ENCODE measurements around the gene DDTL. TPM values are rescaled to one million over a fixed set of nuclear protein-coding genes. Genes with fewer than 3 reads are reported as not detected.

The DDTL gene
- total RNA-seq, 2 experiments from 2014 or later, result 0.72 to 0.76 TPM

DNA sequence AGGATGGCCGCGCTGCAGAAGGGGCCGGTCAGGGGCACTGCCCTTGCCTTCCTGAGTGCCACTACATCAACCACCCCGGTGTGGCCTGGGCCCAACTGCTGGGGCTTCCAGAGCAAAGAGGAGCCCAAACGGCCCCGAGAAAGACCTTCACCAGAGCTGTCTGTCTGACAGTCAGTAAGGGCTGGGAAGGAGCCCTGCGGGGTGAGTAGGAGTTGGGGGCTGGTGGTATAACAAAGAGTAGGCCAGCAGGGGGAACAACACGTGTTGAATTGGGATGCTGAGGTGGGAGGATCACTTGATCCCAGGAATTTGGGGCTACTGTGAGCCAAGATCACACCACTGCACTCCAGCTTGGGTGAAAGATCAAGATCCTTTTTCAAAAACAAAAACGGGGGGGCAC, 34.6 kb downstream of the DDTL start:
- Mint-ChIP-seq H3K36me3 (ENCODE audit: low read depth) (no peaks in the 10 kb centered on the region), H3K4me1 (ENCODE audit: low read depth) (no peaks in the 10 kb centered on the region), H3K9me3 (no peaks in the 10 kb centered on the region), H3K27me3 (ENCODE audit: low read depth) (no peaks in the 10 kb centered on the region), H3K27ac (no peak overlapping the region), H3K4me3 (no peak overlapping the region)
- intact Hi-C loops (cut with micrococcal nuclease), result loop anchor here (10.0 kb wide), 1 partner anchor 173 kb away; no protein-coding TSS in a partner anchor
- no peak for DNase-seq
- CTCF ChIA-PET, result interaction anchor here (0.6 kb wide), 1 partner anchor 756 kb away, joined by 6 read pairs; no protein-coding TSS in a partner anchor

DNA sequence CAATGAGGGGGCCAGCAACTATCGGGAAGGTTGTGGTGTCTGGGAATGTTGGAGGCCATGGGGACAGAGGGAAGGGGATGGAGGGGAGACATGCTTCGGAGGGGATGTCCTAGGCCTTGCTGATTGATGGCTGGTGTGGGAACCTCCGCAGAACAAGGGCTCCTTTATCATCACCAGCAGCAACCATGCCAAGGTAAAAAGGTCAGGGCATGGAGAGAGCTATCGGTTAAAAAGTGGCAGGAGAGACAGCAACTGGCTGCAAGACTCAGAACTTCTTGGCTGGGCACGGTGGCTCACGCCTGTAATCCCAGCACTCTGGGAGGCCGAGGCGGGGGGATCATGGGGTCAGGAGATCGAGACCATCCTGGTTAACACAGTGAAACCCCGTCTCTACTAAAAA, 35.6 kb downstream of the DDTL start:
- DNase-seq, result no peak

DNA sequence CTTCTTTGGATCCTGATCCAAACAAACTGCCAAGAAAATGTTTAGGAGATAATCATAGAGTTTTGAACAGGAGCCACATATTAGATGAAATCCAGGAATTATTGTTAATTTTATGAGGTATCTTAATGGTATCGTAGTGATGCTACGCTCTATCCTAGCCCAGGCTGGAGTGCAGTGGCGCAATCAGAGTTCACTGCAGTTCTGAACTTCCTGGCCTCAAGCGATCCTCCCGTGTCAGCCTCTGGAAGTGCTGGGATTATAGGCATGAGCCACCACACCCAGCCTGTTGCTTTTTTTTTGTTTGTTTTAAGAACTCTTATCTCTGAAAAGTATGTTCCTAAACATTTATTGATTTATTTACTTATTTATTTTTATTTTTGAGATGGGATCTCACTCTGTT, 36.2 kb downstream of the DDTL start:
- no peak for DNase-seq
- Mint-ChIP-seq H3K4me1 (ENCODE audit: low read depth) (no peaks in the 10 kb centered on the region), H3K36me3 (ENCODE audit: low read depth) (no peaks in the 10 kb centered on the region), H3K9me3 (no peaks in the 10 kb centered on the region), H3K27ac (no peak overlapping the region), H3K27me3 (ENCODE audit: low read depth) (no peaks in the 10 kb centered on the region), H3K4me3 (no peak overlapping the region)
- intact Hi-C loops (cut with micrococcal nuclease), result loop anchor here (10.0 kb wide), 1 partner anchor 172 kb away; no protein-coding TSS in a partner anchor
- CTCF ChIA-PET, result no interaction called here

More for the DNA sequence above, 35.6 kb downstream of the DDTL start:
- CTCF ChIA-PET, result no interaction called here
- H3K27ac Mint-ChIP-seq, result no peak overlapping the region
- no peaks in the 10 kb centered on the region for H3K4me1 Mint-ChIP-seq (ENCODE audit: low read depth)
- intact Hi-C loops (cut with micrococcal nuclease), result loop anchor here (10.0 kb wide), 1 partner anchor 173 kb away; no protein-coding TSS in a partner anchor
- H3K9me3 Mint-ChIP-seq, result no peaks in the 10 kb centered on the region
- H3K36me3 Mint-ChIP-seq (ENCODE audit: low read depth), result no peaks in the 10 kb centered on the region
- H3K27me3 Mint-ChIP-seq (ENCODE audit: low read depth), result no peaks in the 10 kb centered on the region
- no peak overlapping the region for H3K4me3 Mint-ChIP-seq

DNA sequence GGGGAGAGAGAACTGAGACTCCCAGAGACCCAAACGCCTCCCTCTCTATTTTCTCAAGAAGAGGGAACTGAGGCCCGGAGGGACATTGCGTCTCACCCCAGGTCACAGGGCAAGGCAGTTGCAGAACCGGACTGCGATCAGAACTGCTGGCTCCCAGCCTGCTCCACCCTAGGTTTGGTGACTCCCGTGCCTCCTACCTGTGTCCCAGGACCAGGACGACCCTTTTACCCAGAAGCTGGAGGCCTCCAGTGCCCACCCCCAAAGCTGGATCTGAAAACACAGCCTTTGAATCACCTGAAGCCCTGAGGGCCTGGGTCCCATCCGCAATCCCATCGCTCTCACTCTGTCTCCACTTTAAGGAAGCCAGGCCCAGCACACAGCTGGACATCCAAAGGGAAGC, 37.2 kb downstream of the DDTL start:
- no peak overlapping the region for H3K4me3 Mint-ChIP-seq
- intact Hi-C loops (cut with micrococcal nuclease), result loop anchor here (10.0 kb wide), 1 partner anchor 171 kb away; no protein-coding TSS in a partner anchor
- H3K36me3 Mint-ChIP-seq (ENCODE audit: low read depth), result no peaks in the 10 kb centered on the region
- H3K27ac Mint-ChIP-seq, result no peak overlapping the region
- no peak for DNase-seq
- H3K4me1 Mint-ChIP-seq (ENCODE audit: low read depth), result no peaks in the 10 kb centered on the region
- H3K27me3 Mint-ChIP-seq (ENCODE audit: low read depth), result no peaks in the 10 kb centered on the region
- no peaks in the 10 kb centered on the region for H3K9me3 Mint-ChIP-seq
- CTCF ChIA-PET, result no interaction called here

DNA sequence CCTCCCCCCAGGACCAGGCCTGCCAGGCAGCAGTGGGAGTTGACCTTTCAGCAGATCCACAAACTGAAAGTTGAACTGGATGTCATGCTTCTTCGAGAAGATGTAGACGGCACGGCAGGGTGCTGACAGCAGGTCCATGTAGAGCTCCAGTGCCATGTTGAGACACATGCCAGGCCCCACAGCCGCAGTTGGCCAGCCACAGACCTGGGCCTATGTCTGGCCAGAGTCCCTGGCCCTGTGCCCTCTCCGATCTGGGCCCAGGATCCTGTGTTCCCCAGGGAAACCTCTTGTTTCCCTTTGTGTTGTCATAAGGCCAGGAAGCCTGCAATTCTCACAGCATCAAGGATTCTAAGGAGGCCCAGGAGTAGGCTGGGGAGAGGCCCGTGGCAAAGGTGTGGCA, 38.5 kb downstream of the DDTL start, which contains the start of gene GSTT4:
Gene GSTT4 (minus strand): TSS at position 253 of the 400 bp plus-strand sequence. CDS start 97 bp downstream, at position 156.
- intact Hi-C loops (cut with micrococcal nuclease), result loop anchor here (10.0 kb wide), 1 partner anchor 170 kb away; no protein-coding TSS in a partner anchor
- H3K36me3 Mint-ChIP-seq (ENCODE audit: low read depth), result no peaks in the 10 kb centered on the region
- CTCF ChIA-PET, result no interaction called here
- no peak within 1 kb of the TSS for H3K4me3 Mint-ChIP-seq
- DNase-seq, result no peak
- H3K27ac Mint-ChIP-seq, result no peak within 1 kb of the TSS
- H3K9me3 Mint-ChIP-seq, result no peaks in the 10 kb centered on the region
- H3K4me1 Mint-ChIP-seq (ENCODE audit: low read depth), result peaks cover under 1% of the 10 kb centered on the region
- no peaks in the 10 kb centered on the region for H3K27me3 Mint-ChIP-seq (ENCODE audit: low read depth)

DNA sequence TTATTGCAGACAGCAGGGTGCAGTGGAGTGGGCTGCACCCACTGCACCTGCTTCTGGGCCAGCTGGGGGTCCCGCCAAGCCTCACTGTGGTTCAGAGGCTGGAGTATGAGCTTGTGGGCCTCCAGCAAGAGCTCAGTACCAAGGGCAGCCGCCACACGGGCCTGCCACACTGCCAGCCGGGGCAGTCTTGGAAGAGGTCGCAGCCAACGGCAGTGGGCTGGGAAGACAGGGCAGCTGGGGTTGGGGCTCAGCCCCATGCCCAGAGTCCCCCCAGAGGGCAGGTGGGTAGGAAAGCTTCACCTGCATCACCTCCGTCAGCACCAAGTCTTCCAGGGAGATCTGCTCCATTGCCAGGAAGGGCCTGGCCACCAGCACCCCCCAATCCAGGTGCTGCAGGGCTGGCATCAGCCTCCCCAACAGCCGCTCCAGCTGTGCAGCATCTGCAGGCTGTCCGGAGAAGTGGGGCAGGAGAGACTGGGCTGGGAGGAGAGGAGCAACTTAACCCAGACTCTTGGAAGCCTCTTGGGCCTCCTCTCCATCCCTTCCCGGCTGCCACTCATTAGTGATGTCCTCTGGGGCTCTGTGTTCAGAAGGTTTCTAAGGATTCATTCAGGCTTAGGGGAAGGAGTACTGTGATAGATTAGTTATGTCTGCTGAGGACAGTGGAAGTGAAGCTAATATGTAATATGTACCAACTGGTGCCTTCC, 39.7 kb downstream of the DDTL start:
- Mint-ChIP-seq H3K4me3 (no peak overlapping the region), H3K4me1 (ENCODE audit: low read depth) (peaks cover 3% of the 10 kb centered on the region), H3K27me3 (ENCODE audit: low read depth) (no peaks in the 10 kb centered on the region), H3K27ac (no peak overlapping the region), H3K36me3 (ENCODE audit: low read depth) (no peaks in the 10 kb centered on the region), H3K9me3 (no peaks in the 10 kb centered on the region)
- intact Hi-C loops (cut with micrococcal nuclease), result loop anchor here (10.0 kb wide), 1 partner anchor 168 kb away; no protein-coding TSS in a partner anchor
- DNase-seq, result no peak
- CTCF ChIA-PET, result interaction anchor here (0.6 kb wide), 1 partner anchor 30 kb away, joined by 3 read pairs; no protein-coding TSS in a partner anchor

DNA sequence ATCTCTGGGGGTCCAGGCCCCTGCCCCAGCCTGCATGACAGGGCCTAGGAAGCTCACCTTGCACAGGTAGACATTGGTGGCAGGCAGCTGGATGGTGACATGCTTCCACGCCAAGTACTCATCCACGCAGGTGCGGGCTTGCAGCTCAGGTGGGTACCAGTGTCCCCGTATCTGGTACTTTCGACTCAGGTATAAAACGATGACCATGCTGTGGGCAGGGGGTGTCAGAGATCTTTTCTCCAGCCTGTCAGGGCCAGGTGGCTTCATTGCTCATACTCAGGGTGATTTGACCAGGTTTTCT, 40.2 kb downstream of the DDTL start:
- Mint-ChIP-seq H3K4me3 (no peak overlapping the region), H3K9me3 (no peaks in the 10 kb centered on the region), H3K27me3 (ENCODE audit: low read depth) (no peaks in the 10 kb centered on the region), H3K4me1 (ENCODE audit: low read depth) (peaks cover 3% of the 10 kb centered on the region), H3K27ac (no peak overlapping the region), H3K36me3 (ENCODE audit: low read depth) (no peaks in the 10 kb centered on the region)
- CTCF ChIA-PET, result interaction anchor here (0.6 kb wide), 1 partner anchor 30 kb away, joined by 3 read pairs; no protein-coding TSS in a partner anchor
- DNase-seq, result no peak
- intact Hi-C loops (cut with micrococcal nuclease), result loop anchor here (10.0 kb wide), 1 partner anchor 168 kb away; no protein-coding TSS in a partner anchor

DNA sequence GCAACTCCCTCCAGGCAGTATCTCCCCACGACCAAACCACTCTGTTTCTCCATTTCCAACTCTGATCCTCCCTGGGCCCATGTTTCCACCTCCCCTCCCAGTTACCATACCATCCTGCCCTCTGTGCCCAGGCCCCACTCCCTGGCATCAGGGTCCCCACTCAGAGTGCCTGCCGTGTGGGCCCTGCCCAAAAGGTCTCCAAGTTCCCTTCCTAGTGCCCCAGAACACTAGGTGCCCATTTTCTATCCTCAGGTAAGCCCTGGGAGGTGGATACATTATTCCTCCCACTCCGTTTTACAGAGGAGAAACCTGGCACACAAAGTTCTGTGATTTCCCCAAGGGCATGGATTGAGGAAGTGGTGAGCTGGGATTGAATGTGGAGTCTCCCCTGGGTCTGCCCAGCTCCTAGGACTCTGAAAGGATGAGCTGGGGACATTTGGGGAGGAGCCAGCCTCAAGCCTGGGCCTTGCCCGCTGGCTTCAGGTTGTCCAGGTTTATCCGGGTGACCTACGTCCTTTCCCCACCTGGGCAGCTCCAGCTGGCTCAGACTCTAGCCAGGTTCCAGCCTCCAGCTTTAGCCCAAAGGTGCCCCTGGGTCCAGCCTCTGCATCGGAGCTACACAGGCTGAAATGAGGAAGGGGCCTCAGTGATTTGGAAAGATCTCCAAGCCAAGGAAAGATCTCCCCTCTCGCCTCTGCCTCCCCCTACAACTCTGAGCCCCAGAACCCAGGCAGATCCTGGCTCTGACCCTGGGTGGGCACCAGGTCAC, 40.7 kb downstream of the DDTL start:
- CTCF ChIA-PET, result interaction anchor here (0.6 kb wide), 1 partner anchor 29 kb away, joined by 3 read pairs; no protein-coding TSS in a partner anchor
- Mint-ChIP-seq H3K4me1 (ENCODE audit: low read depth) (peaks cover 6% of the 10 kb centered on the region), H3K27me3 (ENCODE audit: low read depth) (no peaks in the 10 kb centered on the region), H3K9me3 (no peaks in the 10 kb centered on the region), H3K4me3 (no peak overlapping the region), H3K27ac (no peak overlapping the region), H3K36me3 (ENCODE audit: low read depth) (no peaks in the 10 kb centered on the region)
- DNase-seq, result no peak
- intact Hi-C loops (cut with micrococcal nuclease), result loop anchor here (10.0 kb wide), 1 partner anchor 167 kb away; no protein-coding TSS in a partner anchor

DNA sequence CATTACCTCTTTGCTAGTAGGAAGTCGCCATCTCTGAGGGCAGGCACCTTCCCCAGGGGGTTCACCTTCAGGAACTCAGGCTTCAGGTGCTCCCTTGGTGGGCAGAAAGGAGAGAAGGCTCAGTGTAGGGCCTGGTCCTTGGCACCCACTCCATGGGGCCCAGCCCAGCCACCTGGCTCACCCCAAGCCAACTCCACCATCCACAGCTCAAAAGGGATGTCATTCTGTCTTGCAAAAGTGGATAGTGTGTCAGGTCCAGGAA, 41.3 kb downstream of the DDTL start:
- Mint-ChIP-seq H3K27ac (no peak overlapping the region), H3K4me3 (no peak overlapping the region), H3K9me3 (no peaks in the 10 kb centered on the region)

DNA sequence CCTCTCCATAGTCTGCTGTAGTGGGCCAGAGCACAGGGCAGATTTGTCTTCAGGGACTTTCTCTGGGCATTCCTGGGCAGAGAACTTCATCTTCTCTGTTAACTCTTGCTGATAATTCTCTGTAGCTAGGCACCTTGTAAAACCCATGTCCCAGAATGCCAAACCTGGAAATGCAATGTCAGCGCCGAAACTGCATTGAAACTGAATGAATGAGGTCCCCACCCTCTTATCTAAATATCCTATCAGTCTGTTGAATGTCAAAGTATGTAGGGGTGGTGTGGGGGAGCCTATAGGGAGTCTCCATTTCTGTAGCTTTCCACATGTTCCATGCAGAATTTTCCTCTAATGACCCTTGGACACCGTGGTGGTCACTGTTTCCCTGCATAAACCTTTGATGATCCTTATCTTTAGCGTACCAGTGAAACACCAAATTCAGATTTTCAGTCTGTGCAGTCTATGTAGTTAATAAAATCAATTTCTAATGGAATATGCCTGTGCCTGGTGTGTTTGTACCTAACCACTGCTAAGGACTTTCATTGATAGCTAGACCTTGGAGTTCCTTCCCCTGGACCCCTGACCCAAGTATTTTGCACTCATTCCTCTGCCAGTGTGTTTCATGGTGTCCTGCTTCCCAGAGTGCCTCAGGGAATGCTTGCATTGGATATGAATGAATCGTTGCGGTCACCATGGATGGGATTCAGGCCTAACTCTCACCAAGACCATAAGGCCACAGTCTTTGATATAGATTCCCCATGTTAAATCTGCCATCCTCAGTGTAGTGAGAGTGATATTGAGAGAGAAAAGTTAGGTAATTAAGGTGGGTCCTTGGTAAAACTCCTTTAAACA, 41.9 kb downstream of the DDTL start:
- Mint-ChIP-seq H3K4me1 (ENCODE audit: low read depth) (peaks cover 12% of the 10 kb centered on the region), H3K36me3 (ENCODE audit: low read depth) (peaks cover 2% of the 10 kb centered on the region), H3K27ac (no peak overlapping the region), H3K9me3 (no peaks in the 10 kb centered on the region), H3K4me3 (no peak overlapping the region), H3K27me3 (ENCODE audit: low read depth) (no peaks in the 10 kb centered on the region)
- CTCF ChIA-PET, result interaction anchor here (1.0 kb wide), 1 partner anchor 149 kb away, joined by 3 read pairs; no protein-coding TSS in a partner anchor
- intact Hi-C loops (cut with micrococcal nuclease), result loop anchor here (10.0 kb wide), 1 partner anchor 166 kb away; no protein-coding TSS in a partner anchor
- DNase-seq, result no peak

More for the DNA sequence above, 41.3 kb downstream of the DDTL start:
- no peaks in the 10 kb centered on the region for H3K27me3 Mint-ChIP-seq (ENCODE audit: low read depth)
- intact Hi-C loops (cut with micrococcal nuclease), result loop anchor here (10.0 kb wide), 1 partner anchor 167 kb away; no protein-coding TSS in a partner anchor
- H3K36me3 Mint-ChIP-seq (ENCODE audit: low read depth), result no peaks in the 10 kb centered on the region
- peaks cover 8% of the 10 kb centered on the region for H3K4me1 Mint-ChIP-seq (ENCODE audit: low read depth)
- CTCF ChIA-PET, result interaction anchor here (1.0 kb wide), 1 partner anchor 149 kb away, joined by 3 read pairs; no protein-coding TSS in a partner anchor
- no peak for DNase-seq

DNA sequence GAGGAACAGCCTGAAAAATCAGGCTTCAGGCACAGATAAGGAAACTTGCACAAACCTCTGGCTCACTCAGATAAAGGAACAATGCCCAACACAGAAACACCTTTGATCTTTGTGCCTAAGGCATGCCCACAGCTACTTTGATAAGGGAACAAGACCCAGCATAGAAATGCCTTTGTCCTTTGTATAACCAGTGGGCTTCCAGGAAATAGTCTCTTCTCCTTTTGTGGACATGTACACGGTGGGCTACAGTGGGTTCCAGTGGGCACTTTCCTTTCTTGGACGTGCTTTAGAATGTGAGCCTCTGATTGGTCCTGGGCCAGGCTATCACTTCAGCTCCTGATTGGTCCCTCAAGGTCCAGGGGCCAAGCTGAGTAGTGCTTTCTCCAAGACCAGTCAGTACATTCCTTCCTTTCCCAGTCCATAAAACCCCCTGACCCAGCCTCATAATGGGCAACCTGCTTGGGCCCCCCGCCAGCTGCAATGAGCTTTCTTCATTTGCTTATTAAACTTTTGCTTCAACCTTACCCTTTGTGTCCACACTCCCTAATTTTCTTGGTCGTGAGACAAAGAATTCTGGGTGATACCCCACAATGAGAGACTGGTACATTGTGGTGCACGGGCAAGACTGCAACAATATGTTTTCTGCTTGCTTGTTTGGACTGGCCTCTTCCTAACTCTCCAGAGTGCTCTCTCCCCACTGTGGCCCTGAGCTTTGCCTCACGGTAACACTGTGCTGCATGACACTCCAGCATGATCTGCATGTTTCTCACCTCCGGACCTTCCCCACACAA, 42.7 kb downstream of the DDTL start:
- H3K4me3 Mint-ChIP-seq, result no peak overlapping the region
- CTCF ChIA-PET, result interaction anchor here (0.9 kb wide), 1 partner anchor 234 kb away, joined by 4 read pairs; no protein-coding TSS in a partner anchor
- H3K27me3 Mint-ChIP-seq (ENCODE audit: low read depth), result no peaks in the 10 kb centered on the region
- H3K27ac Mint-ChIP-seq, result no peak overlapping the region
- H3K4me1 Mint-ChIP-seq (ENCODE audit: low read depth), result peaks cover 16% of the 10 kb centered on the region
- H3K36me3 Mint-ChIP-seq (ENCODE audit: low read depth), result peaks cover 6% of the 10 kb centered on the region
- no peaks in the 10 kb centered on the region for H3K9me3 Mint-ChIP-seq
- intact Hi-C loops (cut with micrococcal nuclease), result loop anchor here (2.0 to 10.0 kb wide), 3 partner anchors 165 to 545 kb away; partner anchors contain the start of genes GUCD1 and SNRPD3
- no peak for DNase-seq
